Upper lobe of right lung (tissue), 1 donor: Measurements from ENCODE around the gene CELSR2. TPM values are rescaled to one million over a fixed set of nuclear protein-coding genes. Genes with fewer than 3 reads are reported as not detected.

Experiments used
- ATAC-seq: fragments of 200-7000 bp; cut with Tn5 transposase; one replicate; pipeline ENCODE4 v1.9.1; 2020; ENCODE audit warnings: mild to moderate bottlenecking, moderate library complexity
- DNase-seq: peaks from one replicate; pipeline ENCODE4 v3.0.0-alpha.2; 2020
- H3K27ac ChIP-seq: fragments of 200-600 bp; one replicate; pipeline ENCODE4 v1.8.0; 2022
- H3K27me3 ChIP-seq: fragments of 200-600 bp; one replicate; pipeline ENCODE4 v1.8.0; 2022; ENCODE audit warnings: mild to moderate bottlenecking
- H3K36me3 ChIP-seq: fragments of 200-600 bp; one replicate; pipeline ENCODE4 v1.8.0; 2022
- H3K4me1 ChIP-seq: fragments of 200-600 bp; one replicate; pipeline ENCODE4 v1.8.0; 2022
- H3K4me3 ChIP-seq: fragments of 200-600 bp; one replicate; pipeline ENCODE4 v1.8.0; 2022; ENCODE audit warnings: mild to moderate bottlenecking
- H3K9me3 ChIP-seq: fragments of 200-600 bp; one replicate; pipeline ENCODE4 v1.8.0; 2022
- CTCF ChIP-seq: fragments of 200-600 bp; IDR thresholded peaks from one replicate; pipeline ENCODE4 v1.8.0; 2022; ENCODE audit warnings: antibody characterized with exemption
- intact Hi-C: fragments of 100-400 bp; cut with DNase I; formaldehyde crosslinking; loops from one replicate; pipeline ENCODE4 v1.11.0; 2022
- long read RNA-seq: library from polyadenylated mRNA; unstranded; transcript quantifications from one replicate; pipeline ENCODE4 v2.0.0, GENCODE V29; 2021
- total RNA-seq: library from RNA; stranded (reverse); fragmentation: NEBNext Ultra II Directional; extraction: Animal tissue kit (Norgen Biotek cat#: 25700); gene quantifications from one replicate; pipeline ENCODE4 v1.2.1, GENCODE V29; 2021
- donor health status: DM: no; HTN: yes; CAD: no; lungs with severe emphysema.

The CELSR2 gene
- total RNA-seq, result 7.4 TPM
- long read RNA-seq, partial matches to known transcripts, result 3 of 6 reads
- long read RNA-seq, other reads (novel, unspliced or antisense), result 3 of 6 reads

DNA sequence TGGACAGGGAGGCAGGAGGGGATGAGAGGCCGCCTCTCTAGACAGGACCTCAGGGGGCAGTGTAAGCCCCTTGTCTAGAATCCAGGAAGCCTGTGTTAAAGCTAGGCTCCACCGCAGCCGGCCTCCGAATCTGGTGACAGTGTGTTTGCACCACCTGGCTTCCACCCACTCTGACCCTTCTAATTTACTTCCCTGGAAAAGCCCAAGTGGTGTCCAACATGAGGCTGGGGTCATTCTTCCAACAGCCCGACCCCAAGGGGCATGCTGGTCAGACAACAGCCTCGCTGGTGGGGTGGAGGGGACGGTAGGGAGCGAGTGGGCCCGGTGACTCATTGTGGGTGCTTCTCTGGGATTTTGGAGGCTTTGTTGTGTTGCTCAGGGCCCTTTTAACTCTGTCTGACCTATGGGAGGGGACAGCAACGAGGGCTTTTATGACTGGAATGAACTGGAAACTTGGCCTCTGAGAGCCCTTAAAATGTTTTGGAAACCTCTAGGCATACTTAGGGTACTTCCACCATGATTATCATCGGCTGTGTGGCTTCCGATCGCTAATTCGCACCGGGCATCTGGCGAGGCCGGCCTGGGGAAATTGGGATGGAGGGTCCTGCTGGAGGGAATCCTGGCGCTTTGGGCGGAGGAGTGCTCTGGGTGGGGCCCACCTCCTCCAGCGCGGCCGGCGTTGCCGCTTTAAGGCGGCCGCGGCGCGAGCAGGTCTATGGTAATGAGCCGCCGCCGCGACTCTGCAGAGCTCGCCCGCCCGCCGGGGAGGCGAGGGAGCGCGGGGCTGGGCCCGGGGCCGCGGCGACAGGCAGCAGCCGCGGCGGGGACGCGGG, at the start of gene CELSR2:
TSS of gene CELSR2 (plus strand) at position 743 of the 833 bp plus-strand sequence. CDS start 541 bp downstream, outside the sequence.
- intact Hi-C loops, result no loop called here
- no peaks in the 10 kb centered on the region for H3K27me3 ChIP-seq
- TF ChIP-seq CTCF, result no peak
- H3K27ac ChIP-seq, result no peak within 1 kb of the TSS
- peaks cover 15% of the 10 kb centered on the region for H3K4me1 ChIP-seq
- H3K4me3 ChIP-seq, result peak within 1 kb of the TSS; percentile 50
- H3K36me3 ChIP-seq, result no peaks in the 10 kb centered on the region
- ATAC-seq, result peak; percentile 84
- H3K9me3 ChIP-seq, result no peaks in the 10 kb centered on the region
- DNase-seq, result peak; percentile 85

GRCh38 chr1:109199710-109200109, 49.6 kb upstream of the CELSR2 start:
- Histone ChIP-seq H3K4me1 (peaks cover 17% of the 10 kb centered on the region), H3K9me3 (no peaks in the 10 kb centered on the region), H3K27me3 (no peaks in the 10 kb centered on the region), H3K36me3 (no peaks in the 10 kb centered on the region), H3K27ac (no peak overlapping the region), H3K4me3 (no peak overlapping the region)
- DNase-seq (no peak), ATAC-seq (no peak)
- intact Hi-C loops, result no loop called here
- no peak for TF ChIP-seq CTCF

DNA sequence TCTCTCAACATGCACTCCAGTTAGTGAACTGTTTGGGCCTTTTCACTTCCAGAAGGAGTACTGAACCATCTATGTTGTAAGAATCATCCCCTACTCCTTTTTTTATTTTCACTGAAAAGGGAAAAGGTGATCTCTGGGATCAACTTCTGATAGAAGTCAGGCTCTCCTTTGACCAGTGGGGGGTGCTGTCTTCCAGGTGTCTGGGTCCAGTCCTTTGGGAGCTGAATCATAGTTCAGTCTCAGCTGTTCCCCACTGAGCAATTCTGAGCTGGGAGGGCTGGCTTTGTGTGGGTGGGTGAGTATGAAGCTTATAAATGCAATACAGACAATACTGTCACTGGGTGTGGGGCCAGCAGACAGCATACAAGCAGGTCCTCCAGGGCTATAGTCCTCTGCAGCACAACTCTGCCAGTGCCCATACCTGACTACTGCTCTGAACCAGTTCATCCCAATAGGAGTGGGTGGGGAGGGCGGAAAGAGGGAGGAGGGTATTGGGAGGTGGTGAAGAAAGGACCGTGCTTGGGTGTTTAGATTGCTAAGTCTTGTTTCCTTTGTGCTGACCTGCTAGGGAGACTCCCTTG, 48.1 kb upstream of the CELSR2 start:
- H3K9me3 ChIP-seq, result no peaks in the 10 kb centered on the region
- TF ChIP-seq CTCF, result peak; percentile 50
- H3K36me3 ChIP-seq, result no peaks in the 10 kb centered on the region
- ATAC-seq (peak; percentile 83), DNase-seq (no peak)
- H3K4me1 ChIP-seq, result peaks cover 17% of the 10 kb centered on the region
- H3K27ac ChIP-seq, result no peak overlapping the region
- H3K4me3 ChIP-seq, result no peak overlapping the region
- H3K27me3 ChIP-seq, result no peaks in the 10 kb centered on the region
- intact Hi-C loops, result no loop called here

DNA sequence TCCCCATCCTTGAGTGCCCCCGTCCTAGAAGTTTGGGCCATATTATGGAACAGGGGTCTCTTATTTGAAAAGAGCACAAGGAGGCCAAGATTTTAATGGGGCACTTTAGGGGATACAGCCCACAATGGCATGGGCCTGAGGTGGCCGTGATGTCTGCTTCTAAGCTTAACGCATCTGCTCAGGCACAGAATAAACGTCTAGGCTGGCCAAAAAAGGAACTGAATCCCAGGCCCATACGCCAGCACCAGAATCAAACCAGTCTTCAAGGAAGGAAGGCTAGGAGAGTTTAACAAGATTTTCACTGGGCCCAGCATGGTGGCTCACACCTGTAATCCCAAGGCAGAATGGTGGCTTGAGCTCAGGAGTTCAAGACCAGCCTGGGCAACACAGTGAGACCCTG, 44.9 kb upstream of the CELSR2 start:
- ATAC-seq (no peak), DNase-seq (no peak)
- Histone ChIP-seq H3K4me1 (no peaks in the 10 kb centered on the region), H3K36me3 (no peaks in the 10 kb centered on the region), H3K4me3 (no peak overlapping the region), H3K27me3 (no peaks in the 10 kb centered on the region), H3K27ac (no peak overlapping the region), H3K9me3 (no peaks in the 10 kb centered on the region)
- intact Hi-C loops, result no loop called here
- no peak for TF ChIP-seq CTCF

- Histone ChIP-seq H3K4me3 (no peak overlapping the region), H3K27me3 (no peaks in the 10 kb centered on the region), H3K4me1 (no peaks in the 10 kb centered on the region), H3K9me3 (no peaks in the 10 kb centered on the region), H3K36me3 (no peaks in the 10 kb centered on the region), H3K27ac (no peak overlapping the region)
- DNase-seq (no peak), ATAC-seq (no peak)
- intact Hi-C loops, result no loop called here
- TF ChIP-seq CTCF, result no peak
Measured at GRCh38 chr1:109206339-109206738, 43.0 kb upstream of the CELSR2 start.
